IPS-20b (cell line): Measurements from ENCODE around the gene KLC4.

Experiments used
- H3K27ac ChIP-seq: one replicate; pipeline ENCODE4 v1.5.1; 2013; ENCODE audit warnings: low read length
- H3K27me3 ChIP-seq: 2 replicates; pipeline ENCODE4 v1.6.1; 2013; ENCODE audit warnings: mild to moderate bottlenecking, low read length, inconsistent platforms; ENCODE audit not compliant: insufficient read depth
- H3K36me3 ChIP-seq: 2 replicates; pipeline ENCODE4 v1.6.1; 2013; ENCODE audit warnings: low read depth, mild to moderate bottlenecking, inconsistent platforms, low read length, moderate library complexity; ENCODE audit not compliant: insufficient read depth
- H3K4me1 ChIP-seq: 2 replicates; pipeline ENCODE4 v1.6.1; 2013; ENCODE audit warnings: mild to moderate bottlenecking, control low read depth, inconsistent platforms, low read length, moderate library complexity; ENCODE audit not compliant: insufficient read depth
- H3K4me3 ChIP-seq: 2 replicates; pipeline ENCODE4 v1.5.1; 2013; ENCODE audit warnings: mild to moderate bottlenecking, low read length, inconsistent platforms
- H3K9ac ChIP-seq: 2 replicates; pipeline ENCODE4 v1.6.1; 2013; ENCODE audit warnings: low read depth, mild to moderate bottlenecking, inconsistent platforms, low read length, moderate library complexity
- H3K9me3 ChIP-seq: 2 replicates; pipeline ENCODE4 v1.6.1; 2013; ENCODE audit warnings: mild to moderate bottlenecking, low read depth, low read length, inconsistent platforms; ENCODE audit not compliant: insufficient read depth

Gene KLC4

GRCh38 chr6:43020847-43021246, 38.6 kb upstream of the KLC4 start:
- no peaks in the 10 kb centered on the region for H3K27me3 ChIP-seq
- peak overlapping the region; percentile 100; the same call in 1 of the 2 replicates for H3K9ac ChIP-seq
- peaks cover 7% of the 10 kb centered on the region; the same call in 1 of the 2 replicates for H3K4me1 ChIP-seq
- peaks cover 65% of the 10 kb centered on the region for H3K36me3 ChIP-seq
- H3K4me3 ChIP-seq: peak overlapping the region; percentile 100
- H3K27ac ChIP-seq: peak overlapping the region; percentile 89
- no peaks in the 10 kb centered on the region for H3K9me3 ChIP-seq

- peak within 1 kb of the TSS; percentile 99 for H3K27ac ChIP-seq
- peak within 1 kb of the TSS; percentile 100 for H3K9ac ChIP-seq
- no peaks in the 10 kb centered on the region for H3K27me3 ChIP-seq
- H3K4me3 ChIP-seq: peak within 1 kb of the TSS; percentile 100
- peaks cover 71% of the 10 kb centered on the region for H3K36me3 ChIP-seq
- H3K4me1 ChIP-seq: peaks cover 7% of the 10 kb centered on the region; the same call in 1 of the 2 replicates
- H3K9me3 ChIP-seq: no peaks in the 10 kb centered on the region
These were observed 38.0 kb upstream of the KLC4 start, which contains the start of gene RRP36 for GRCh38 chr6:43021270-43022047. Gene RRP36 (plus strand): TSS chr6:43021623. CDS start chr6:43021655, 32 bp downstream.

- Histone ChIP-seq H3K27ac (no peak overlapping the region), H3K9me3 (no peaks in the 10 kb centered on the region), H3K4me1 (peaks cover 7% of the 10 kb centered on the region; the same call in 1 of the 2 replicates), H3K4me3 (no peak overlapping the region), H3K9ac (no peak overlapping the region), H3K27me3 (no peaks in the 10 kb centered on the region), H3K36me3 (peaks cover 76% of the 10 kb centered on the region)
These were observed 35.0 kb upstream of the KLC4 start for GRCh38 chr6:43024436-43024835.

GRCh38 chr6:43026365-43026764, 33.1 kb upstream of the KLC4 start:
- peaks cover 72% of the 10 kb centered on the region for H3K36me3 ChIP-seq
- no peak overlapping the region for H3K9ac ChIP-seq
- no peaks in the 10 kb centered on the region for H3K27me3 ChIP-seq

GRCh38 chr6:43029120-43029519, 30.3 kb upstream of the KLC4 start:
- no peaks in the 10 kb centered on the region for H3K4me1 ChIP-seq
- H3K9me3 ChIP-seq: no peaks in the 10 kb centered on the region
- H3K36me3 ChIP-seq: peaks cover 84% of the 10 kb centered on the region
- H3K27me3 ChIP-seq: no peaks in the 10 kb centered on the region
- no peak overlapping the region for H3K27ac ChIP-seq
- no peak overlapping the region for H3K4me3 ChIP-seq
- no peak overlapping the region for H3K9ac ChIP-seq

More at GRCh38 chr6:43026365-43026764, 33.1 kb upstream of the KLC4 start:
- Histone ChIP-seq H3K27ac (no peak overlapping the region), H3K9me3 (no peaks in the 10 kb centered on the region), H3K4me3 (no peak overlapping the region), H3K4me1 (no peaks in the 10 kb centered on the region)

GRCh38 chr6:43032326-43032725, 27.1 kb upstream of the KLC4 start:
- Histone ChIP-seq H3K27me3 (no peaks in the 10 kb centered on the region), H3K9me3 (no peaks in the 10 kb centered on the region), H3K4me1 (no peaks in the 10 kb centered on the region), H3K9ac (no peak overlapping the region), H3K36me3 (peaks cover 75% of the 10 kb centered on the region), H3K4me3 (no peak overlapping the region), H3K27ac (no peak overlapping the region)

GRCh38 chr6:43033496-43034189, 25.8 kb upstream of the KLC4 start:
- H3K9me3 ChIP-seq: no peaks in the 10 kb centered on the region
- no peaks in the 10 kb centered on the region for H3K27me3 ChIP-seq
- peaks cover 75% of the 10 kb centered on the region for H3K36me3 ChIP-seq
- no peak overlapping the region for H3K27ac ChIP-seq
- H3K4me3 ChIP-seq: no peak overlapping the region
- no peak overlapping the region for H3K9ac ChIP-seq
- no peaks in the 10 kb centered on the region for H3K4me1 ChIP-seq

GRCh38 chr6:43034190-43034525, 25.3 kb upstream of the KLC4 start:
- Histone ChIP-seq H3K4me1 (no peaks in the 10 kb centered on the region), H3K9ac (no peak overlapping the region), H3K27ac (no peak overlapping the region), H3K9me3 (no peaks in the 10 kb centered on the region), H3K36me3 (peaks cover 75% of the 10 kb centered on the region), H3K4me3 (no peak overlapping the region), H3K27me3 (no peaks in the 10 kb centered on the region)

- no peak overlapping the region for H3K27ac ChIP-seq
- no peaks in the 10 kb centered on the region for H3K4me1 ChIP-seq
- H3K9ac ChIP-seq: no peak overlapping the region
- no peaks in the 10 kb centered on the region for H3K9me3 ChIP-seq
- no peak overlapping the region for H3K4me3 ChIP-seq
- peaks cover 67% of the 10 kb centered on the region for H3K36me3 ChIP-seq
- H3K27me3 ChIP-seq: no peaks in the 10 kb centered on the region
These were observed 23.8 kb upstream of the KLC4 start for GRCh38 chr6:43035495-43036194.

GRCh38 chr6:43036712-43037111, 22.7 kb upstream of the KLC4 start:
- H3K27ac ChIP-seq: no peak overlapping the region
- H3K9ac ChIP-seq: no peak overlapping the region
- H3K4me1 ChIP-seq: no peaks in the 10 kb centered on the region
- H3K4me3 ChIP-seq: no peak overlapping the region
- no peaks in the 10 kb centered on the region for H3K9me3 ChIP-seq
- peaks cover 69% of the 10 kb centered on the region for H3K36me3 ChIP-seq
- H3K27me3 ChIP-seq: no peaks in the 10 kb centered on the region

- no peaks in the 10 kb centered on the region for H3K9me3 ChIP-seq
- no peak overlapping the region for H3K9ac ChIP-seq
- peaks cover 64% of the 10 kb centered on the region for H3K36me3 ChIP-seq
- no peaks in the 10 kb centered on the region for H3K4me1 ChIP-seq
- no peaks in the 10 kb centered on the region for H3K27me3 ChIP-seq
- no peak overlapping the region for H3K27ac ChIP-seq
- H3K4me3 ChIP-seq: no peak overlapping the region
These were observed 22.2 kb upstream of the KLC4 start for GRCh38 chr6:43037197-43037596.
